ENCODE measurements around the gene CLCA2. TPM values are rescaled to one million over a fixed set of nuclear protein-coding genes. Genes with fewer than 3 reads are reported as not detected.

Gene CLCA2
- total and polyA plus RNA-seq, 2 experiments from 2014 or later: not detected

GRCh38 chr1:86435327-86435726, 11.4 kb downstream of the CLCA2 start:
- H3K27ac ChIP-seq (ENCODE audit: low read depth): no peak overlapping the region
- TF ChIP-seq STAT1 (IDR thresholded peaks at IDR 0.05; ENCODE audit: unreplicated experiment) (no peak), EZH2phosphoT487 (IDR thresholded peaks at IDR 0.05; ENCODE audit: unreplicated experiment) (no peak), NANOG (IDR thresholded peaks at IDR 0.05; ENCODE audit: borderline replicate concordance) (no peak), ZNF331 (CRISPR knock-in tag; IDR thresholded peaks at IDR 0.05; ENCODE audit: low read depth) (no peak), JUNB (IDR thresholded peaks at IDR 0.05; ENCODE audit: unreplicated experiment) (no peak), ETS1 (IDR thresholded peaks at IDR 0.05) (no peak), CTCF (conservative IDR thresholded peaks at IDR 0.05; ENCODE audit: low read depth in 2 of 2) (no peak), CREB1 (CRISPR knock-in tag; IDR thresholded peaks at IDR 0.05; ENCODE audit: low read depth) (no peak), ZNF462 (CRISPR knock-in tag; IDR thresholded peaks at IDR 0.05) (no peak), POLR2AphosphoS5 (IDR thresholded peaks at IDR 0.05; ENCODE audit: low read depth) (no peak), REST (IDR thresholded peaks at IDR 0.05; ENCODE audit: unreplicated experiment) (no peak), ZNF114 (CRISPR knock-in tag; IDR thresholded peaks at IDR 0.05) (no peak), EZH2 (IDR thresholded peaks at IDR 0.05; ENCODE audit: low read depth, unreplicated experiment) (no peak)
- no peak overlapping the region for H3K4me3 ChIP-seq
- H4K20me1 ChIP-seq (replicated peaks; ENCODE audit: insufficient read depth): no peaks in the 10 kb centered on the region
- H2AFZ ChIP-seq: no peak overlapping the region
- no peaks in the 10 kb centered on the region for H3K27me3 ChIP-seq (ENCODE audit: insufficient read depth)
- no peaks in the 10 kb centered on the region for H3K79me2 ChIP-seq (replicated peaks; ENCODE audit: insufficient read depth)
- ATAC-seq (no peak), DNase-seq (ENCODE audit: low spot score) (no peak)
- H3K4me2 ChIP-seq: no peak overlapping the region
- H3K4me3 Mint-ChIP-seq: no peak overlapping the region
- no peaks in the 10 kb centered on the region for H3K4me1 ChIP-seq (ENCODE audit: insufficient read depth)
- H3K9me2 ChIP-seq (ENCODE audit: insufficient read depth): no peaks in the 10 kb centered on the region
- no peak overlapping the region for H3K27ac Mint-ChIP-seq
- no peaks in the 10 kb centered on the region for H3K36me3 ChIP-seq (ENCODE audit: insufficient read depth)
- H3F3A ChIP-seq (replicated peaks; ENCODE audit: low read depth): no peaks in the 10 kb centered on the region
- H3K9me3 Mint-ChIP-seq: no peaks in the 10 kb centered on the region
- no peaks in the 10 kb centered on the region for H3K36me3 Mint-ChIP-seq (ENCODE audit: low read depth)
- no peaks in the 10 kb centered on the region for H3K27me3 Mint-ChIP-seq (ENCODE audit: insufficient read depth, low read depth, poor library complexity)
- no peaks in the 10 kb centered on the region for H3K4me1 Mint-ChIP-seq

Measured in GM23338 (cell line).